Mammary epithelial cell (primary cell): Measurements from ENCODE around the gene GRAMD2A.

ENCODE experiments used
- CTCF ChIP-seq, 2 donors: IDR thresholded peaks in 1 of 2; conservative IDR thresholded peaks in 1 of 2; 2 replicates each; pipeline ENCODE4 v1.5.1; 2011 to 2012; ENCODE audit warnings: inconsistent platforms in 2 of 2, low read length in 2 of 2, mild to moderate bottlenecking in 2 of 2, control low read depth in 1 of 2, low read depth in 1 of 2; ENCODE audit not compliant: insufficient read depth in 1 of 2; ENCODE audit errors: extremely low read depth in 1 of 2
- EZH2 ChIP-seq: IDR thresholded peaks from 2 replicates; pipeline ENCODE4 v1.6.1; 2012; ENCODE audit warnings: low read length, inconsistent platforms, borderline replicate concordance

GRCh38 chr15:72169921-72170611, 27.5 kb downstream of the GRAMD2A start:
- TF ChIP-seq CTCF (conservative IDR thresholded peaks at IDR 0.05 in 1 of 2, IDR thresholded peaks at IDR 0.05 in 1 of 2; ENCODE audit: extremely low read depth in 1 of 2, insufficient read depth in 1 of 2, low read depth in 1 of 2, low read length in 2 of 2): no peak
- TF ChIP-seq EZH2: no peak
